ENCODE results near the gene ZBTB20. TPM values are rescaled to one million over a fixed set of nuclear protein-coding genes. Genes with fewer than 3 reads are reported as not detected.

The ZBTB20 gene
- total RNA-seq, 1 donor from 2014 or later = 21.4 TPM

- H3K9me3 ChIP-seq (ENCODE audit: insufficient read depth, low read depth, low read length) = no peaks in the 10 kb centered on the region
- H3K9me3 Mint-ChIP-seq (ENCODE audit: unreplicated experiment) = no peaks in the 10 kb centered on the region
- H3K36me3 ChIP-seq (ENCODE audit: insufficient read depth, low read length) = peaks cover 6% of the 10 kb centered on the region
- H3K27me3 ChIP-seq (ENCODE audit: insufficient read depth, low read length) = no peaks in the 10 kb centered on the region
- no peaks in the 10 kb centered on the region for H4K20me1 ChIP-seq (ENCODE audit: insufficient read depth, low read length)
- peaks cover 9% of the 10 kb centered on the region for H3K36me3 Mint-ChIP-seq (ENCODE audit: low read depth, unreplicated experiment)
- no peak overlapping the region for H2AFZ ChIP-seq (ENCODE audit: low read depth, low read length)
- H3K27me3 Mint-ChIP-seq (ENCODE audit: low read depth, unreplicated experiment) = no peaks in the 10 kb centered on the region
- no peak overlapping the region for H3K4me3 ChIP-seq (ENCODE audit: insufficient read depth, low read depth, low read length)
- no peak overlapping the region for H3K4me2 ChIP-seq (ENCODE audit: low read length)
- no peak overlapping the region for H3K27ac Mint-ChIP-seq (ENCODE audit: unreplicated experiment)
- FAIRE-seq (no peak), DNase-seq (ENCODE audit: low read depth) (no peak)
- H3K4me1 Mint-ChIP-seq (ENCODE audit: low read depth, unreplicated experiment) = peaks cover 10% of the 10 kb centered on the region
- no peak overlapping the region for H3K27ac ChIP-seq (ENCODE audit: low read depth, low read length)
- no peak overlapping the region for H3K4me3 Mint-ChIP-seq (ENCODE audit: unreplicated experiment)
- H3K4me1 ChIP-seq (ENCODE audit: insufficient read depth, low read length) = peaks cover 18% of the 10 kb centered on the region
- TF ChIP-seq, protein P1, sequence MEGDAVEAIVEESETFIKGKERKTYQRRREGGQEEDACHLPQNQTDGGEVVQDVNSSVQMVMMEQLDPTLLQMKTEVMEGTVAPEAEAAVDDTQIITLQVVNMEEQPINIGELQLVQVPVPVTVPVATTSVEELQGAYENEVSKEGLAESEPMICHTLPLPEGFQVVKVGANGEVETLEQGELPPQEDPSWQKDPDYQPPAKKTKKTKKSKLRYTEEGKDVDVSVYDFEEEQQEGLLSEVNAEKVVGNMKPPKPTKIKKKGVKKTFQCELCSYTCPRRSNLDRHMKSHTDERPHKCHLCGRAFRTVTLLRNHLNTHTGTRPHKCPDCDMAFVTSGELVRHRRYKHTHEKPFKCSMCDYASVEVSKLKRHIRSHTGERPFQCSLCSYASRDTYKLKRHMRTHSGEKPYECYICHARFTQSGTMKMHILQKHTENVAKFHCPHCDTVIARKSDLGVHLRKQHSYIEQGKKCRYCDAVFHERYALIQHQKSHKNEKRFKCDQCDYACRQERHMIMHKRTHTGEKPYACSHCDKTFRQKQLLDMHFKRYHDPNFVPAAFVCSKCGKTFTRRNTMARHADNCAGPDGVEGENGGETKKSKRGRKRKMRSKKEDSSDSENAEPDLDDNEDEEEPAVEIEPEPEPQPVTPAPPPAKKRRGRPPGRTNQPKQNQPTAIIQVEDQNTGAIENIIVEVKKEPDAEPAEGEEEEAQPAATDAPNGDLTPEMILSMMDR (IDR thresholded peaks at IDR 0.05; ENCODE audit: insufficient read depth, low read depth, low read length) = no peak
- TF ChIP-seq EZH2 (IDR thresholded peaks at IDR 0.05; ENCODE audit: insufficient read depth, low read length) = no peak
- H3K9ac ChIP-seq (ENCODE audit: low read length) = no peak overlapping the region
- no peaks in the 10 kb centered on the region for H3K79me2 ChIP-seq (ENCODE audit: insufficient read depth, low read length)
Observed at GRCh38 chr3:114378760-114379159, 768.3 kb downstream of the ZBTB20 start.

DNA sequence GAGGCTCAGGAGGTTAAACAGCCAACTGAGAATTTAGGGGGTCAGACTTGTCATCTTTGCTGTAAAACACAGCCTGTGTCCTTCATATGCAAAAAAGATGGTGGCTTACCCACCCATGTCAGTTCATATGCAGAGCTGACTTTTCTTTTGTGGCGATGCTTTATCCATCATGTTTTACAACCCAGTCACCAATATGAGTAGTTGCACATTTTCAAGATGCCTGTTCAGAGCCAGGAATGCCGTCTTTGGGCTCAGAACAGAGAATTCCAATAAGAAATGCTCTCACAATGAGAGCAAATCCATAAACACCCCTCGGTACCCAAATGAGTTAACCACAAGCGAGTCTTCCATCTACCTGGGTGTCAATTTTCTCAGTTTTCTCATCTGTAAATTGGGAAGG lies 769.7 kb downstream of the ZBTB20 start:
- no peak overlapping the region for H3K9ac ChIP-seq (ENCODE audit: low read length)
- DNase-seq (ENCODE audit: low read depth) (no peak), FAIRE-seq (no peak)
- Mint-ChIP-seq H3K4me3 (ENCODE audit: unreplicated experiment) (no peak overlapping the region), H3K36me3 (ENCODE audit: low read depth, unreplicated experiment) (peaks cover 9% of the 10 kb centered on the region), H3K9me3 (ENCODE audit: unreplicated experiment) (no peaks in the 10 kb centered on the region), H3K27me3 (ENCODE audit: low read depth, unreplicated experiment) (no peaks in the 10 kb centered on the region), H3K4me1 (ENCODE audit: low read depth, unreplicated experiment) (peaks cover 10% of the 10 kb centered on the region), H3K27ac (ENCODE audit: unreplicated experiment) (no peak overlapping the region)
- H3K36me3 ChIP-seq (ENCODE audit: insufficient read depth, low read length) = peaks cover 6% of the 10 kb centered on the region
- no peak overlapping the region for H3K4me2 ChIP-seq (ENCODE audit: low read length)
- H3K4me1 ChIP-seq (ENCODE audit: insufficient read depth, low read length) = peaks cover 13% of the 10 kb centered on the region
- H3K4me3 ChIP-seq (ENCODE audit: insufficient read depth, low read depth, low read length) = no peak overlapping the region
- TF ChIP-seq, protein P1 (IDR thresholded peaks at IDR 0.05; ENCODE audit: insufficient read depth, low read depth, low read length) = no peak
- TF ChIP-seq EZH2 (IDR thresholded peaks at IDR 0.05; ENCODE audit: insufficient read depth, low read length) = no peak
- H3K27me3 ChIP-seq (ENCODE audit: insufficient read depth, low read length) = no peaks in the 10 kb centered on the region
- H4K20me1 ChIP-seq (ENCODE audit: insufficient read depth, low read length) = no peaks in the 10 kb centered on the region
- H3K9me3 ChIP-seq (ENCODE audit: insufficient read depth, low read depth, low read length) = no peaks in the 10 kb centered on the region
- H3K27ac ChIP-seq (ENCODE audit: low read depth, low read length) = no peak overlapping the region
- H3K79me2 ChIP-seq (ENCODE audit: insufficient read depth, low read length) = no peaks in the 10 kb centered on the region
- no peak overlapping the region for H2AFZ ChIP-seq (ENCODE audit: low read depth, low read length)

- Mint-ChIP-seq H3K9me3 (ENCODE audit: unreplicated experiment) (no peaks in the 10 kb centered on the region), H3K4me1 (ENCODE audit: low read depth, unreplicated experiment) (peaks cover 10% of the 10 kb centered on the region), H3K36me3 (ENCODE audit: low read depth, unreplicated experiment) (peaks cover 9% of the 10 kb centered on the region), H3K4me3 (ENCODE audit: unreplicated experiment) (no peak overlapping the region), H3K27ac (ENCODE audit: unreplicated experiment) (no peak overlapping the region), H3K27me3 (ENCODE audit: low read depth, unreplicated experiment) (no peaks in the 10 kb centered on the region)
- H3K9me3 ChIP-seq (ENCODE audit: insufficient read depth, low read depth, low read length) = no peaks in the 10 kb centered on the region
- H3K4me2 ChIP-seq (ENCODE audit: low read length) = no peak overlapping the region
- H3K4me3 ChIP-seq (ENCODE audit: insufficient read depth, low read depth, low read length) = no peak overlapping the region
- no peaks in the 10 kb centered on the region for H4K20me1 ChIP-seq (ENCODE audit: insufficient read depth, low read length)
- H3K27me3 ChIP-seq (ENCODE audit: insufficient read depth, low read length) = no peaks in the 10 kb centered on the region
- no peak overlapping the region for H2AFZ ChIP-seq (ENCODE audit: low read depth, low read length)
- H3K9ac ChIP-seq (ENCODE audit: low read length) = no peak overlapping the region
- FAIRE-seq (no peak), DNase-seq (ENCODE audit: low read depth) (no peak)
- peaks cover 6% of the 10 kb centered on the region for H3K36me3 ChIP-seq (ENCODE audit: insufficient read depth, low read length)
- no peaks in the 10 kb centered on the region for H3K79me2 ChIP-seq (ENCODE audit: insufficient read depth, low read length)
- no peak for TF ChIP-seq EZH2 (IDR thresholded peaks at IDR 0.05; ENCODE audit: insufficient read depth, low read length)
- TF ChIP-seq, protein P1 (IDR thresholded peaks at IDR 0.05; ENCODE audit: insufficient read depth, low read depth, low read length) = no peak
- no peak overlapping the region for H3K27ac ChIP-seq (ENCODE audit: low read depth, low read length)
- peaks cover 13% of the 10 kb centered on the region for H3K4me1 ChIP-seq (ENCODE audit: insufficient read depth, low read length)
Observed at GRCh38 chr3:114376516-114377185, 770.4 kb downstream of the ZBTB20 start.
